H1 (cell line): ENCODE results near the gene SCARB1. TPM values are rescaled to one million over a fixed set of nuclear protein-coding genes. Genes with fewer than 3 reads are reported as not detected.

Source experiments
- CTCF ChIA-PET: fragments of 300-600 bp; sonication (Branson Sonifier 250); formaldehyde crosslinking; loops from one replicate; lab custom pipeline; 2021; ENCODE audit not compliant: partially characterized antibody; lab: Charles Lee
- POLR2A ChIA-PET: fragments of 300-600 bp; sonication (Branson Sonifier 250); formaldehyde crosslinking; loops from one replicate; lab custom pipeline; 2021; ENCODE audit warnings: inconsistent platforms; ENCODE audit not compliant: partially characterized antibody; lab: Charles Lee
- DNase-seq, 2 experiments: peaks; one replicate each; pipeline versions ENCODE4 v3.0.0 to v3.0.0-alpha.2; 2010 to 2022; ENCODE audit warnings: low spot score in 2 of 2, low read depth in 1 of 2, mixed read lengths in 1 of 2
- FAIRE-seq: peaks from 2 replicates; lab custom pipeline; 2011; peaks lifted over from hg19 to GRCh38; lab: Jason Lieb, UNC
- H2AFZ ChIP-seq: 2 replicates; pipeline ENCODE4 v1.8.1; 2012; ENCODE audit warnings: low read length, inconsistent platforms
- H2AK5ac ChIP-seq: 2 replicates; pipeline ENCODE4 v1.6.1; 2013; ENCODE audit warnings: low read depth, low read length
- H2BK120ac ChIP-seq: replicated peaks from 2 replicates; pipeline ENCODE3; 2013; ENCODE audit warnings: low read depth, low read length, inconsistent platforms
- H2BK12ac ChIP-seq: 2 replicates; pipeline ENCODE4 v1.6.1; 2013; ENCODE audit warnings: low read depth, low read length
- H2BK15ac ChIP-seq: 2 replicates; pipeline ENCODE4 v1.6.1; 2013; ENCODE audit warnings: low read length
- H2BK20ac ChIP-seq: 2 replicates; pipeline ENCODE4 v1.6.1; 2013; ENCODE audit warnings: low read length
- H2BK5ac ChIP-seq: 2 replicates; pipeline ENCODE4 v1.6.1; 2013; ENCODE audit warnings: low read depth, low read length
- H3K14ac ChIP-seq: 2 replicates; pipeline ENCODE4 v1.6.1; 2013; ENCODE audit warnings: inconsistent platforms; ENCODE audit not compliant: insufficient read length
- H3K18ac ChIP-seq: 2 replicates; pipeline ENCODE4 v1.6.1; 2013; ENCODE audit warnings: low read length; ENCODE audit errors: extremely low read depth
- H3K23ac ChIP-seq: 2 replicates; pipeline ENCODE4 v1.6.1; 2013; ENCODE audit warnings: inconsistent platforms; ENCODE audit not compliant: insufficient read length
- H3K23me2 ChIP-seq: 2 replicates; pipeline ENCODE4 v1.6.1; 2013; ENCODE audit warnings: low read depth, low read length
- H3K27ac ChIP-seq: 2 replicates; pipeline ENCODE4 v1.6.1; 2011; ENCODE audit warnings: low read depth, low read length, inconsistent platforms
- H3K27me3 ChIP-seq, 4 experiments: replicated peaks in 1 of 4; 1 replicate in 1 of 4; 2 replicates in 3 of 4; pipeline versions ENCODE4 v1.6.1 to v1.8.1; 2011 to 2013; ENCODE audit warnings: low read length in 3 of 4, mild to moderate bottlenecking in 3 of 4, inconsistent platforms in 2 of 4, mixed read lengths in 2 of 4, moderate library complexity in 1 of 4; ENCODE audit not compliant: control insufficient read depth in 3 of 4, insufficient read depth in 3 of 4; ENCODE audit errors: extremely low read depth in 1 of 4
- H3K36me3 ChIP-seq, 4 experiments: 2 replicates each; pipeline versions ENCODE4 v1.6.1 to v1.8.1; 2011 to 2013; ENCODE audit warnings: mild to moderate bottlenecking in 4 of 4, low read length in 3 of 4, moderate library complexity in 2 of 4, control low read depth in 1 of 4, inconsistent platforms in 1 of 4; ENCODE audit not compliant: insufficient read depth in 4 of 4, control insufficient read depth in 2 of 4
- H3K4ac ChIP-seq: replicated peaks from 2 replicates; pipeline ENCODE3; 2013; ENCODE audit warnings: low read length, low read depth, mixed read lengths, inconsistent platforms; ENCODE audit not compliant: insufficient read length
- H3K4me1 ChIP-seq, 4 experiments: replicated peaks in 1 of 4; 1 replicate in 1 of 4; 2 replicates in 3 of 4; pipeline versions ENCODE4 v1.6.1 to v1.8.1; 2011 to 2013; ENCODE audit warnings: low read length in 3 of 4, inconsistent platforms in 2 of 4, mixed read lengths in 1 of 4; ENCODE audit not compliant: insufficient read depth in 4 of 4, control insufficient read depth in 3 of 4
- H3K4me2 ChIP-seq, 2 experiments: 2 replicates each; pipeline versions ENCODE4 v1.6.1 to v1.8.1; 2011 to 2013; ENCODE audit warnings: low read depth in 2 of 2, low read length in 2 of 2, control low read depth in 1 of 2, inconsistent platforms in 1 of 2, mild to moderate bottlenecking in 1 of 2; ENCODE audit not compliant: insufficient read depth in 1 of 2
- H3K4me3 ChIP-seq, 4 experiments: fragments of 200-600, 300-600 bp in 1 of 4; sonication (generic), shearing (Covaris generic), sonication (Bioruptor Twin) in 1 of 4; 2 replicates each; pipeline versions ENCODE4 v1.5.1 to v1.8.1; 2011 to 2016; ENCODE audit warnings: low read length in 4 of 4, low read depth in 3 of 4, control low read depth in 2 of 4, inconsistent platforms in 2 of 4, mild to moderate bottlenecking in 2 of 4, mixed read lengths in 1 of 4, moderate library complexity in 1 of 4; ENCODE audit not compliant: insufficient read depth in 2 of 4; ENCODE audit errors: extremely low read depth in 1 of 4
- H3K56ac ChIP-seq: replicated peaks from 2 replicates; pipeline ENCODE3; 2013; ENCODE audit warnings: low read depth, mild to moderate bottlenecking, mixed read lengths, low read length, inconsistent platforms; ENCODE audit not compliant: insufficient read length
- H3K79me1 ChIP-seq: 2 replicates; pipeline ENCODE4 v1.6.1; 2013; ENCODE audit warnings: low read depth, low read length, control low read depth
- H3K79me2 ChIP-seq, 2 experiments: 2 replicates each; pipeline versions ENCODE4 v1.6.1 to v1.8.1; 2012 to 2013; ENCODE audit warnings: low read length in 2 of 2, mild to moderate bottlenecking in 2 of 2, inconsistent platforms in 1 of 2; ENCODE audit not compliant: insufficient read depth in 2 of 2, control insufficient read depth in 1 of 2
- H3K9ac ChIP-seq, 4 experiments: replicated peaks in 1 of 4; 1 replicate in 1 of 4; 2 replicates in 3 of 4; pipeline versions ENCODE4 v1.6.1 to v1.8.1; 2011 to 2013; ENCODE audit warnings: low read depth in 3 of 4, low read length in 3 of 4, control low read depth in 2 of 4, mild to moderate bottlenecking in 2 of 4, moderate library complexity in 2 of 4, inconsistent platforms in 1 of 4; ENCODE audit errors: extremely low read depth in 1 of 4
- H3K9me3 ChIP-seq, 2 experiments: 2 replicates each; pipeline versions ENCODE4 v1.6.1 to v1.8.1; 2012 to 2013; ENCODE audit warnings: mild to moderate bottlenecking in 2 of 2, moderate library complexity in 2 of 2, control low read depth in 1 of 2, inconsistent platforms in 1 of 2, low read depth in 1 of 2, low read length in 1 of 2, mixed read lengths in 1 of 2; ENCODE audit not compliant: insufficient read depth in 2 of 2
- H4K20me1 ChIP-seq, 2 experiments: replicated peaks in 1 of 2; 2 replicates each; pipeline versions ENCODE3 to v1.8.1; 2011 to 2013; ENCODE audit warnings: inconsistent platforms in 2 of 2, low read length in 2 of 2, mild to moderate bottlenecking in 1 of 2; ENCODE audit not compliant: insufficient read depth in 2 of 2, control insufficient read depth in 1 of 2
- H4K5ac ChIP-seq: 2 replicates; pipeline ENCODE4 v1.6.1; 2013; ENCODE audit warnings: low read length, low read depth, mixed read lengths, inconsistent platforms; ENCODE audit not compliant: insufficient read length
- H4K8ac ChIP-seq: 2 replicates; pipeline ENCODE4 v1.8.0; 2013; ENCODE audit warnings: mild to moderate bottlenecking, moderate library complexity, low read length, inconsistent platforms; ENCODE audit not compliant: insufficient read depth; ENCODE audit errors: extremely low read depth
- H4K91ac ChIP-seq: replicated peaks from 2 replicates; pipeline ENCODE3; 2013; ENCODE audit warnings: low read length, mixed read lengths, inconsistent platforms; ENCODE audit not compliant: insufficient read length
- ATF2 ChIP-seq: IDR thresholded peaks from 2 replicates; pipeline ENCODE4 v1.6.1; 2012; ENCODE audit warnings: low read length, inconsistent platforms
- GTF2F1 ChIP-seq: IDR thresholded peaks from 2 replicates; pipeline ENCODE4 v1.6.1; 2012; ENCODE audit warnings: low read depth, low read length, improper control_type of control experiment, borderline replicate concordance
- JUND ChIP-seq: IDR thresholded peaks from 2 replicates; pipeline ENCODE4 v1.6.1; 2011; ENCODE audit warnings: mild to moderate bottlenecking, improper control_type of control experiment, low read length
- KDM4A ChIP-seq: IDR thresholded peaks from one replicate; pipeline ENCODE4 v1.7.1; 2012; ENCODE audit warnings: low read depth, mild to moderate bottlenecking, moderate library complexity, low read length, inconsistent platforms; ENCODE audit not compliant: severe bottlenecking
- KDM5A ChIP-seq: fragments of 200-600 bp; IDR thresholded peaks from 2 replicates; pipeline ENCODE4 v1.7.1; 2012; ENCODE audit warnings: mild to moderate bottlenecking, low read length, inconsistent platforms, mixed read lengths
- PHF8 ChIP-seq: fragments of 200-600 bp; sonication (generic); conservative IDR thresholded peaks from 2 replicates; pipeline ENCODE4 v1.7.1; 2012; ENCODE audit warnings: low read depth, mild to moderate bottlenecking, inconsistent platforms, low read length, moderate library complexity
- POLR2A ChIP-seq, 2 experiments: IDR thresholded peaks; 1 replicate in 1 of 2; 2 replicates in 1 of 2; pipeline ENCODE4 v1.6.1; 2011; ENCODE audit warnings: low read depth in 2 of 2, low read length in 2 of 2, mild to moderate bottlenecking in 2 of 2; ENCODE audit errors: control extremely low read depth in 1 of 2
- POU5F1 ChIP-seq: IDR thresholded peaks from 2 replicates; pipeline ENCODE4 v1.6.1; 2011; ENCODE audit warnings: low read depth, mild to moderate bottlenecking, low read length, moderate library complexity
- RAD21 ChIP-seq, 2 experiments: IDR thresholded peaks in 1 of 2; conservative IDR thresholded peaks in 1 of 2; 2 replicates each; pipeline ENCODE4 v1.6.1; 2011; ENCODE audit warnings: low read depth in 2 of 2, low read length in 2 of 2, improper control_type of control experiment in 1 of 2, inconsistent platforms in 1 of 2, mild to moderate bottlenecking in 1 of 2, moderate library complexity in 1 of 2
- SIN3A ChIP-seq, 2 experiments: IDR thresholded peaks in 1 of 2; conservative IDR thresholded peaks in 1 of 2; 2 replicates each; pipeline ENCODE4 v1.6.1; 2011 to 2012; ENCODE audit warnings: low read length in 2 of 2, improper control_type of control experiment in 1 of 2, low read depth in 1 of 2, mild to moderate bottlenecking in 1 of 2
- TAF7 ChIP-seq: optimal IDR thresholded peaks from 2 replicates; pipeline ENCODE3; 2011; ENCODE audit warnings: low read depth, mild to moderate bottlenecking, inconsistent platforms, low read length, moderate library complexity, borderline replicate concordance
- WGBS, 2 experiments: shearing (Covaris generic) in 1 of 2; methylation state at CpG; one replicate each; pipeline versions ENCODE4 v1.1.6 to v1.1.7; 2013 to 2015; ENCODE audit warnings: low lambda C conversion rate in 2 of 2, mixed read lengths in 2 of 2, inconsistent platforms in 1 of 2, low coverage in 1 of 2, missing lambda C conversion rate in 1 of 2; ENCODE audit not compliant: insufficient replicate concordance in 2 of 2, insufficient coverage in 1 of 2, insufficient read length in 1 of 2; ENCODE audit errors: extremely low coverage in 1 of 2, missing lambda C conversion rate in 1 of 2; 5-methylcytosine and 5-hydroxymethylcytosine counted together
- polyA plus RNA-seq, 7 experiments: library from polyadenylated mRNA; depleted of rRNA in 3 of 7; stranded (reverse) in 5 of 7; unstranded in 2 of 7; fragments of >200 nt in 5 of 7; fragments of 200-250 nt in 2 of 7; gene quantifications; 1 replicate in 5 of 7; 2 replicates in 1 of 7; 4 replicates in 1 of 7; pipeline versions ENCODE4 v1.2.1 to v1.2.3, GENCODE V29; 2011 to 2013; ENCODE audit warnings: missing spikeins in 2 of 7, mixed read lengths in 2 of 7
- total RNA-seq: library from RNA; stranded (reverse); fragmentation: NEBNext Ultra II Directional; extraction: Animal tissue kit (Norgen Biotek cat#: 25700); gene quantifications from 2 replicates; pipeline ENCODE4 v1.2.1, GENCODE V29; 2021

SCARB1 gene
- total and polyA plus RNA-seq, 2 of the 8 experiments (the other 6 are each of a cell fraction or from before 2014, with no cell fraction given), result 45.3 to 57.1 TPM

DNA sequence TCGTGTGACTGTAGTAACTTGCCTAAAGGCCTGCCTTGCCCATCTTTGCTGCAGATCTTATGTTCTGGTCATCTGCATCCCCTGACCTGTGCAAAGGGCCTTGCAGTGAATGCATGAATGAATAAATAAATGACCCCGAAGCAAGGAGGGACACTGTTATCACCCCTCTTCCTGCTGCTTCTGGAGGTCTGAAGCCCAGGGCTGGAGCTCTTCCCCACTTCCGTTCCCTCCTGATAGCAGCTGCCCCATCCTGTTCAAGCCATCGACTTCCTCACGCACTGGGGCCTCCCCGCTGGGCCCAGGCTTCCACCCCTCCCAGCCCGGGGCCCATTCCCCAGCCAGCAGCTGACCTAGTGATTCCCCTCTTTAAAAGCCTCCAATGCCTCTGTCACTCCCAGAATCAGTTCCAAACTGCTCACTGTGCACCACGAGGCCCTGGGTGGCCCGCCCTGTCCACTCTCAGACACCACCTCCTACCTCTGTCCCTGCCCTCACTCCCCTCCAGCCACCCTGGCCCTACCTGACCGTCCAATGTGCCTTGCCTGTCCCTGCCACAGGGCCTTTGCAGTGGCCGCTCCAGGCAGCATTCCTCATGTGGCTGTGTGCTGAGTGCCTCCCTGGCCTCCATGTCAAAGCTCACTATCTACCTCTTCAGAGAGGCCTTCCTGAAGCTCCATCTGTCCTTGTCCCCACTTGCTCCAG, 78.6 kb downstream of the SCARB1 start:
- POLR2A ChIA-PET, result interaction anchor here (2.7 kb wide), 1 partner anchor 125 kb away, joined by 10 read pairs; no protein-coding TSS in a partner anchor
- no peak for FAIRE-seq
- TF ChIP-seq ATF2, result no peak
- no peak for TF ChIP-seq POLR2A (IDR thresholded peaks at IDR 0.05; ENCODE audit: control extremely low read depth in 1 of 2, low read depth in 2 of 2, low read length in 2 of 2)
- TF ChIP-seq GTF2F1, result no peak
- no peak for TF ChIP-seq JUND
- no peak for TF ChIP-seq KDM4A
- no peak for TF ChIP-seq TAF7
- no peak for TF ChIP-seq RAD21 (IDR thresholded peaks at IDR 0.05 in 1 of 2, conservative IDR thresholded peaks at IDR 0.05 in 1 of 2; ENCODE audit: low read depth in 2 of 2, low read length in 2 of 2)
- TF ChIP-seq POU5F1, result no peak
- no peak for TF ChIP-seq KDM5A
- TF ChIP-seq SIN3A (conservative IDR thresholded peaks at IDR 0.05 in 1 of 2, IDR thresholded peaks at IDR 0.05 in 1 of 2; ENCODE audit: low read depth in 1 of 2, low read length in 2 of 2), result no peak
- no peak for TF ChIP-seq PHF8

More for the DNA sequence above, 78.6 kb downstream of the SCARB1 start:
- no peak overlapping the region for H3K4me3 ChIP-seq
- no peaks in the 10 kb centered on the region for H3K23me2 ChIP-seq
- no peak overlapping the region for H2AK5ac ChIP-seq
- no peak overlapping the region for H2BK12ac ChIP-seq
- no peak overlapping the region for H2BK20ac ChIP-seq
- no peak overlapping the region for H3K56ac ChIP-seq
- H4K91ac ChIP-seq, result no peak overlapping the region
- H2BK120ac ChIP-seq, result no peak overlapping the region
- no peak overlapping the region for H2AFZ ChIP-seq
- peaks cover 0 to 4% (median 0%) of the 10 kb centered on the region in 4 experiments; a peak in 3 of 8 replicates for H3K36me3 ChIP-seq
- no peak overlapping the region for H2BK15ac ChIP-seq
- H3K27ac ChIP-seq, result no peak overlapping the region
- DNase-seq, result no peak
- H3K18ac ChIP-seq, result no peak overlapping the region
- H3K14ac ChIP-seq, result no peak overlapping the region
- 84% methylated on average over 11 of the region's 11 CpGs; no CpG with 5 or more reads in 1 of the 2 experiments for WGBS, 2 experiments
- no peaks in the 10 kb centered on the region for H3K79me1 ChIP-seq
- H3K9me3 ChIP-seq, result no peaks in the 10 kb centered on the region
- H2BK5ac ChIP-seq, result no peak overlapping the region
- H3K4me2 ChIP-seq, result no peak overlapping the region
- no peak overlapping the region for H3K4ac ChIP-seq
- H3K9ac ChIP-seq, result no peak overlapping the region
- CTCF ChIA-PET, result no interaction called here
- H4K20me1 ChIP-seq, result no peaks in the 10 kb centered on the region
- no peak overlapping the region for H4K5ac ChIP-seq
- H3K23ac ChIP-seq, result no peak overlapping the region
- H4K8ac ChIP-seq, result no peak overlapping the region
- H3K4me1 ChIP-seq, result peaks cover 0 to 5% (median 1%) of the 10 kb centered on the region in 4 experiments; a peak in 3 of 7 replicates
- no peaks in the 10 kb centered on the region for H3K27me3 ChIP-seq
- no peaks in the 10 kb centered on the region for H3K79me2 ChIP-seq
